ENCODE measurements around the gene PRICKLE2. TPM values are rescaled to one million over a fixed set of nuclear protein-coding genes. Genes with fewer than 3 reads are reported as not detected.
"Not testable (repeated sequence)": the region's sequence is repeated elsewhere in the genome, so short reads cannot be mapped to it uniquely, and the experiment has no call there.

The PRICKLE2 gene
- total RNA-seq, 1 donor from 2014 or later, result 7.7 TPM

- intact Hi-C loops (cut with DNase I), result no loop called here
- DNase-seq (ENCODE audit: missing footprints), result no peak
- ATAC-seq, result no peak
Measured at GRCh38 chr3:64098670-64099069, 126.6 kb downstream of the PRICKLE2 start.

- ATAC-seq (no peak), DNase-seq (ENCODE audit: missing footprints) (no peak)
- intact Hi-C loops (cut with DNase I), result no loop called here
Measured at GRCh38 chr3:64097920-64098319, 127.3 kb downstream of the PRICKLE2 start.

- DNase-seq (ENCODE audit: missing footprints) (no peak), ATAC-seq (no peak)
- intact Hi-C loops (cut with DNase I), result no loop called here
Measured at GRCh38 chr3:64095802-64096201, 129.5 kb downstream of the PRICKLE2 start.

- ATAC-seq (no peak), DNase-seq (ENCODE audit: missing footprints) (no peak)
- intact Hi-C loops (cut with DNase I), result no loop called here
Measured at GRCh38 chr3:64094713-64095079, 130.6 kb downstream of the PRICKLE2 start.

- no peak for ATAC-seq
- intact Hi-C loops (cut with DNase I), result no loop called here
Measured at GRCh38 chr3:64093825-64094712, 131.2 kb downstream of the PRICKLE2 start.

GRCh38 chr3:64093211-64093610 is 132.1 kb downstream of the PRICKLE2 start:
- DNase-seq (ENCODE audit: missing footprints) (no peak), ATAC-seq (no peak)
- intact Hi-C loops (cut with DNase I), result no loop called here

More at GRCh38 chr3:64093825-64094712, 131.2 kb downstream of the PRICKLE2 start:
- no peak for DNase-seq (ENCODE audit: missing footprints)

- no peak for DNase-seq (ENCODE audit: missing footprints)
- ATAC-seq, result no peak
- intact Hi-C loops (cut with DNase I), result no loop called here
Measured at GRCh38 chr3:64091501-64091900, 133.8 kb downstream of the PRICKLE2 start.

- intact Hi-C loops (cut with DNase I); DNase-seq (ENCODE audit: missing footprints): not testable (repeated sequence)
- peak; percentile 67 for ATAC-seq
Measured at GRCh38 chr3:64089386-64089785, 135.9 kb downstream of the PRICKLE2 start.

- DNase-seq (ENCODE audit: missing footprints), result no peak
- peak; percentile 34 for ATAC-seq
- intact Hi-C loops (cut with DNase I), result no loop called here
Measured at GRCh38 chr3:64088408-64089205, 136.7 kb downstream of the PRICKLE2 start.

- intact Hi-C loops (cut with DNase I), result no loop called here
- no peak for ATAC-seq
- DNase-seq (ENCODE audit: missing footprints), result no peak
Measured at GRCh38 chr3:64086479-64087252, 138.6 kb downstream of the PRICKLE2 start.

- ATAC-seq (no peak), DNase-seq (ENCODE audit: missing footprints) (no peak)
- intact Hi-C loops (cut with DNase I), result no loop called here
Measured at GRCh38 chr3:64084640-64085039, 140.6 kb downstream of the PRICKLE2 start.

GRCh38 chr3:64083575-64083974 is 141.7 kb downstream of the PRICKLE2 start:
- DNase-seq (ENCODE audit: missing footprints), result no peak
- intact Hi-C loops (cut with DNase I), result no loop called here
- no peak for ATAC-seq

GRCh38 chr3:64082961-64083541 is 142.2 kb downstream of the PRICKLE2 start:
- DNase-seq (ENCODE audit: missing footprints), result no peak
- no peak for ATAC-seq
- intact Hi-C loops (cut with DNase I), result no loop called here

GRCh38 chr3:64082411-64082810 is 142.9 kb downstream of the PRICKLE2 start:
- ATAC-seq, result no peak
- DNase-seq (ENCODE audit: missing footprints), result no peak
- intact Hi-C loops (cut with DNase I), result no loop called here

GRCh38 chr3:64081235-64081630 is 144.0 kb downstream of the PRICKLE2 start:
- intact Hi-C loops (cut with DNase I), result no loop called here
- no peak for DNase-seq (ENCODE audit: missing footprints)
- ATAC-seq, result no peak

- intact Hi-C loops (cut with DNase I), result no loop called here
- DNase-seq (ENCODE audit: missing footprints), result no peak
- ATAC-seq, result no peak
Measured at GRCh38 chr3:64080616-64081234, 144.5 kb downstream of the PRICKLE2 start.

- ATAC-seq, result no peak
- intact Hi-C loops (cut with DNase I), result no loop called here
- no peak for DNase-seq (ENCODE audit: missing footprints)
Measured at GRCh38 chr3:64079369-64080150, 145.7 kb downstream of the PRICKLE2 start.

- intact Hi-C loops (cut with DNase I), result no loop called here
- ATAC-seq (no peak), DNase-seq (ENCODE audit: missing footprints) (no peak)
Measured at GRCh38 chr3:64078966-64079365, 146.3 kb downstream of the PRICKLE2 start.

Data from Right ventricle myocardium inferior (tissue), 1 donor.